Fibroblast of the conjunctiva (primary cell): ENCODE data around the gene GNAT3.

ENCODE experiments used
- DNase-seq: peaks from one replicate; pipeline ENCODE4 v3.0.0-alpha.2; 2010; ENCODE audit warnings: low read depth

GNAT3 gene

GRCh38 chr7:80417211-80417793, 94.6 kb downstream of the GNAT3 start:
- DNase-seq = no peak

DNA sequence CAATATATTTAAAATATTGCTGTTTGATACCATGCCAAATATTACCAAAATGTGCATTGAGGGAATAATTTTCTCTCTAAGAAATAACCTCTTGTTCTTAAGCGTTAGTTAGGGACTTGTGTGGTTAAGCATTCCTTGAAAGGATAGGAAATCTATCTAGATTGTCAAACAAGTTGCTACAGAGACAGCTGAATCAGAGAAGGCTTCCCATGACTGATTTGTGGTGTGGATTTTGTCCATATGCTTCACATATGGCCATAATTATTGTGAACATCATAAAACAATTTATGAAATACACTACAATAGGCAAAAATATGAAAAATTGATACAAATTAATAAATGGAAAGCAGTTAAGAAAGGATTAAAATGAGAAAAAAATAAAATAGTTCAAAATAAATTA, 96.3 kb downstream of the GNAT3 start:
- no peak for DNase-seq

DNA sequence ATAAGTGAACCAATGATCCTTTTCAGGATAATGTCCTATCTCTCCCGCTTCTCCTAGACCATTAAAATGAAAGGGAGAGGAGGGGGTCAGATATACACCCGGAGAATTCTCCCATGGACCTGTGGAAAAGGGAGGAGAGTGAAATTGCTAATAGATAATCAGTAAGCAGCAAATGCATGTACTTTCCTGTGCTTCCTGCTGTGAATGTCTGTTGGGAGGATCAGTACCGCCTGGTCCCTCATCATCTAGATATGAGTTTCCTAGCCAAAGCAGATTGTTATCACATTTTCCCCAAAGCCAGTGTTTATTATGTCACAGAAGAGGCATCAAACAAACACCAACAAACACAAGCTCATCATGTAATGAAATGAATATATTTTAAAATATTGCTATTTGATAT, 96.8 kb downstream of the GNAT3 start:
- DNase-seq = no peak

- DNase-seq = no peak
Observed at GRCh38 chr7:80414331-80414730, 97.5 kb downstream of the GNAT3 start.

GRCh38 chr7:80413383-80413945, 98.4 kb downstream of the GNAT3 start:
- DNase-seq = no peak

- no peak for DNase-seq
Observed at GRCh38 chr7:80412842-80413241, 99.0 kb downstream of the GNAT3 start.

DNA sequence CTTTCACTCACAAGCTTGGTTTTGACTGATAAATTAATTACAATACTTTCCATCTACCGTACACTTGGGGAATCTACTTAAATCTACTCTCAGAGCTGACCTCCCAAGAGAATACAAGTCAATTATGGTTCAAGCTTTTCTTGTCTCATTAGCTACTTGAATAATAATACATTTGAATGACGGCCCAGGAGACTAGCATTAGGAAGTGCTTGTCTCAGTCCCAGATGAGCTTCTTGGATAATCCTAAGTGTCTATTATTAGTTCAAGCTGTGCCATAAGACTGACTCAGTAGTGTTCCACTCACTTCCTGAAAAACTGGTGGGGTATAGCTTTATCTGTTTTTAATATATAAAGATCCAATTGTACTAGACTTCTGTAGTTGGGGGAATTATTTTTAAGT, 100.2 kb downstream of the GNAT3 start:
- no peak for DNase-seq

DNA sequence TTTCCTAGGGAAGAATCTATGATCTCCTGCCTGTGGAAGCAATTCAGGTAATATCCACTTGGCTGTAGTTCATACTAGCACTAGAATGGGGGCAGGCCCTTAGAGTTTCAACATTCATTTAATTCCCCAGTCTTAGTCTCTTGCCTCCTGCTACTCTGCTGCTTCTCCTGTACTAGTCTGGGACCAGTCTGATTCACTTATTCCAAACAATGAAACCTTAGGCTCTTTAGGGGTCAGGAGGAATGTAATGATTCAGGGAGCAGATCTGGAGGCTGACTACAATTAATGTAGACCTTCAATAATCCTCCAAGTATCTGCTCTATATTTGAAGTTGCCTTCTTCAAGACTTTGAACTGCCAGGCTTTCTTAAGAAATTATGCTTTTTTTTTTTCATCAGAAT, 101.8 kb downstream of the GNAT3 start:
- no peak for DNase-seq
